ENCODE data around the gene GRIN3A.

DNA sequence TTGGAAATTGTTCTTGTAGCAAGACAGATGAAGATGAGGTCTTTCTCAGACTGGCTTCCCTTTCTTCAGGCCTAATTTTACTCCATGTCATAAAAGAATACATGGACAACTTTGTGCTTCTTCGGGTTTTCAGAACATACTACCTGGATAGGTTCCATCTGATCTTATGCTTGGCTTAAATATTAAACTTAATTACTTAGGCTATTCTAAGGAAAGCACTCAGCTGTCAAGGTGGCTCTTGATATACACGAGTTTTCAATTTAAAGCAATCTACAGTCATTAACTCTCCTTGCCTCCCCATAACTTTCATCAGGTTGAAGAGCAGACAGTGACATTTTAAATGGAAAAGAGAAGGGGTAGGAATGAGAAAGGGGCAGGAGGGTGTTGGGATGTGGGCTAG, 134.2 kb downstream of the GRIN3A start:
- TF ChIP-seq, protein P1, sequence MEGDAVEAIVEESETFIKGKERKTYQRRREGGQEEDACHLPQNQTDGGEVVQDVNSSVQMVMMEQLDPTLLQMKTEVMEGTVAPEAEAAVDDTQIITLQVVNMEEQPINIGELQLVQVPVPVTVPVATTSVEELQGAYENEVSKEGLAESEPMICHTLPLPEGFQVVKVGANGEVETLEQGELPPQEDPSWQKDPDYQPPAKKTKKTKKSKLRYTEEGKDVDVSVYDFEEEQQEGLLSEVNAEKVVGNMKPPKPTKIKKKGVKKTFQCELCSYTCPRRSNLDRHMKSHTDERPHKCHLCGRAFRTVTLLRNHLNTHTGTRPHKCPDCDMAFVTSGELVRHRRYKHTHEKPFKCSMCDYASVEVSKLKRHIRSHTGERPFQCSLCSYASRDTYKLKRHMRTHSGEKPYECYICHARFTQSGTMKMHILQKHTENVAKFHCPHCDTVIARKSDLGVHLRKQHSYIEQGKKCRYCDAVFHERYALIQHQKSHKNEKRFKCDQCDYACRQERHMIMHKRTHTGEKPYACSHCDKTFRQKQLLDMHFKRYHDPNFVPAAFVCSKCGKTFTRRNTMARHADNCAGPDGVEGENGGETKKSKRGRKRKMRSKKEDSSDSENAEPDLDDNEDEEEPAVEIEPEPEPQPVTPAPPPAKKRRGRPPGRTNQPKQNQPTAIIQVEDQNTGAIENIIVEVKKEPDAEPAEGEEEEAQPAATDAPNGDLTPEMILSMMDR (IDR thresholded peaks at IDR 0.05) = no peak
- no peak for TF ChIP-seq POLR2A (IDR thresholded peaks at IDR 0.05)
- TF ChIP-seq POLR2AphosphoS5 (IDR thresholded peaks at IDR 0.05) = no peak
- no peak for TF ChIP-seq EP300 (IDR thresholded peaks at IDR 0.05)
